ENCODE data around the gene OSBPL5.

DNA sequence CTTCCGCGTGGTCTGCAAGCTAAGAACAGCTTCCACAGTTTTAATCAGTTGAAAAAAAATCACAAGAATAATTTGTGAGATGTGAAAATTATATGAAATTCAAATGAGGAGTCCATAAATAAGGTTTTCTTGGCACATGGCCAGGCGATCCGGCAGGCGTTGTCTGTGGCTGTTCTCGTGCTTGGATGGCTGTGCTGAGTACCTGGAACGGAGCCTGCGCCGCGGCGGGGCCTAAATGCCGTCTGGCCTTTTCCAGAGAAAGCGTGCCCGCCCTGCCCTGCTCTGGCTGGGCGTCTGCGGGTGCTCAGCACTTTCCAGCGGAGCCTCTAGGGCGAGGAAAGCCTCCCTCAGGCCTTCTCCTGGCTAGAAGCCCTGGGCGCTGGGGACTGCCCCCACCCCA is 41.8 kb downstream of the OSBPL5 start:
- TF ChIP-seq, protein P1, sequence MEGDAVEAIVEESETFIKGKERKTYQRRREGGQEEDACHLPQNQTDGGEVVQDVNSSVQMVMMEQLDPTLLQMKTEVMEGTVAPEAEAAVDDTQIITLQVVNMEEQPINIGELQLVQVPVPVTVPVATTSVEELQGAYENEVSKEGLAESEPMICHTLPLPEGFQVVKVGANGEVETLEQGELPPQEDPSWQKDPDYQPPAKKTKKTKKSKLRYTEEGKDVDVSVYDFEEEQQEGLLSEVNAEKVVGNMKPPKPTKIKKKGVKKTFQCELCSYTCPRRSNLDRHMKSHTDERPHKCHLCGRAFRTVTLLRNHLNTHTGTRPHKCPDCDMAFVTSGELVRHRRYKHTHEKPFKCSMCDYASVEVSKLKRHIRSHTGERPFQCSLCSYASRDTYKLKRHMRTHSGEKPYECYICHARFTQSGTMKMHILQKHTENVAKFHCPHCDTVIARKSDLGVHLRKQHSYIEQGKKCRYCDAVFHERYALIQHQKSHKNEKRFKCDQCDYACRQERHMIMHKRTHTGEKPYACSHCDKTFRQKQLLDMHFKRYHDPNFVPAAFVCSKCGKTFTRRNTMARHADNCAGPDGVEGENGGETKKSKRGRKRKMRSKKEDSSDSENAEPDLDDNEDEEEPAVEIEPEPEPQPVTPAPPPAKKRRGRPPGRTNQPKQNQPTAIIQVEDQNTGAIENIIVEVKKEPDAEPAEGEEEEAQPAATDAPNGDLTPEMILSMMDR (IDR thresholded peaks at IDR 0.05): peak in 1 of 4 experiments; percentile 27
- TF ChIP-seq POLR2A (IDR thresholded peaks at IDR 0.05): no peak
- no peak for TF ChIP-seq EP300 (IDR thresholded peaks at IDR 0.05)
- TF ChIP-seq POLR2AphosphoS5 (IDR thresholded peaks at IDR 0.05): peak; percentile 75
